Activated CD8-positive, alpha-beta memory T cell treated with anti-CD3 and anti-CD28 coated beads for 36 hours (primary cell): Measurements from ENCODE around the gene ASTN1. TPM values are rescaled to one million over a fixed set of nuclear protein-coding genes. Genes with fewer than 3 reads are reported as not detected.

Source experiments
- CTCF ChIA-PET: fragments of 350-600 bp; sonication (Branson Sonifier 250); formaldehyde crosslinking; loops from one replicate; lab custom pipeline; 2021; ENCODE audit warnings: antibody characterized with exemption; lab: Charles Lee
- POLR2A ChIA-PET: fragments of 350-600 bp; sonication (Branson Sonifier 250); formaldehyde crosslinking; loops from one replicate; lab custom pipeline; 2021; ENCODE audit warnings: antibody characterized with exemption; lab: Charles Lee
- total RNA-seq, 2 experiments: library from RNA; stranded (reverse); gene quantifications; one replicate each; pipeline ENCODE4 v1.2.3, GENCODE V29; 2021

Gene ASTN1
- total RNA-seq, 2 experiments from 2014 or later: not detected

GRCh38 chr1:176863613-176864012, 300.9 kb downstream of the ASTN1 start:
- ChIA-PET CTCF (no interaction called here), POLR2A (no interaction called here)

GRCh38 chr1:176858433-176858916, 306.0 kb downstream of the ASTN1 start:
- POLR2A ChIA-PET: no interaction called here
- CTCF ChIA-PET: no interaction called here

GRCh38 chr1:176857632-176858031, 306.9 kb downstream of the ASTN1 start:
- CTCF ChIA-PET: no interaction called here

GRCh38 chr1:176854758-176855745, 309.5 kb downstream of the ASTN1 start:
- POLR2A ChIA-PET: no interaction called here
- CTCF ChIA-PET: no interaction called here

More at GRCh38 chr1:176857632-176858031, 306.9 kb downstream of the ASTN1 start:
- POLR2A ChIA-PET: no interaction called here

- POLR2A ChIA-PET: no interaction called here
- CTCF ChIA-PET: no interaction called here
Observed at GRCh38 chr1:176854121-176854520, 310.4 kb downstream of the ASTN1 start.

GRCh38 chr1:176853503-176853902, 311.0 kb downstream of the ASTN1 start:
- POLR2A ChIA-PET: no interaction called here
- CTCF ChIA-PET: no interaction called here

GRCh38 chr1:176852124-176852523, 312.4 kb downstream of the ASTN1 start:
- ChIA-PET CTCF (no interaction called here), POLR2A (no interaction called here)

GRCh38 chr1:176850871-176851270, 313.6 kb downstream of the ASTN1 start:
- POLR2A ChIA-PET: no interaction called here
- CTCF ChIA-PET: no interaction called here

- ChIA-PET CTCF (no interaction called here), POLR2A (no interaction called here)
Observed at GRCh38 chr1:176849281-176849680, 315.2 kb downstream of the ASTN1 start.

GRCh38 chr1:176847052-176847451, 317.5 kb downstream of the ASTN1 start:
- POLR2A ChIA-PET: no interaction called here
- CTCF ChIA-PET: no interaction called here

- ChIA-PET CTCF (no interaction called here), POLR2A (no interaction called here)
Observed at GRCh38 chr1:176843352-176844297, 320.9 kb downstream of the ASTN1 start.

GRCh38 chr1:176841238-176841637, 323.3 kb downstream of the ASTN1 start:
- ChIA-PET POLR2A (no interaction called here), CTCF (no interaction called here)

- POLR2A ChIA-PET: no interaction called here
- CTCF ChIA-PET: no interaction called here
Observed at GRCh38 chr1:176839216-176839615, 325.3 kb downstream of the ASTN1 start.

GRCh38 chr1:176838276-176838995, 326.1 kb downstream of the ASTN1 start:
- ChIA-PET CTCF (no interaction called here), POLR2A (no interaction called here)

- POLR2A ChIA-PET: no interaction called here
- CTCF ChIA-PET: no interaction called here
Observed at GRCh38 chr1:176837708-176838107, 326.8 kb downstream of the ASTN1 start.

- ChIA-PET CTCF (no interaction called here), POLR2A (no interaction called here)
Observed at GRCh38 chr1:176831150-176831549, 333.4 kb downstream of the ASTN1 start.

GRCh38 chr1:176829261-176829660, 335.3 kb downstream of the ASTN1 start:
- CTCF ChIA-PET: no interaction called here
- POLR2A ChIA-PET: no interaction called here

GRCh38 chr1:176826265-176826664, 338.2 kb downstream of the ASTN1 start:
- CTCF ChIA-PET: no interaction called here
- POLR2A ChIA-PET: no interaction called here

GRCh38 chr1:176820391-176821031, 344.0 kb downstream of the ASTN1 start:
- ChIA-PET CTCF (no interaction called here), POLR2A (no interaction called here)
